ENCODE data around the gene KMT2B. TPM values are rescaled to one million over a fixed set of nuclear protein-coding genes. Genes with fewer than 3 reads are reported as not detected.
A peak's percentile ranks its signal among the peaks of the same experiment; 100 is the strongest.

Gene KMT2B
- total RNA-seq, 2 donors from 2014 or later = 67.4 to 117 TPM

DNA sequence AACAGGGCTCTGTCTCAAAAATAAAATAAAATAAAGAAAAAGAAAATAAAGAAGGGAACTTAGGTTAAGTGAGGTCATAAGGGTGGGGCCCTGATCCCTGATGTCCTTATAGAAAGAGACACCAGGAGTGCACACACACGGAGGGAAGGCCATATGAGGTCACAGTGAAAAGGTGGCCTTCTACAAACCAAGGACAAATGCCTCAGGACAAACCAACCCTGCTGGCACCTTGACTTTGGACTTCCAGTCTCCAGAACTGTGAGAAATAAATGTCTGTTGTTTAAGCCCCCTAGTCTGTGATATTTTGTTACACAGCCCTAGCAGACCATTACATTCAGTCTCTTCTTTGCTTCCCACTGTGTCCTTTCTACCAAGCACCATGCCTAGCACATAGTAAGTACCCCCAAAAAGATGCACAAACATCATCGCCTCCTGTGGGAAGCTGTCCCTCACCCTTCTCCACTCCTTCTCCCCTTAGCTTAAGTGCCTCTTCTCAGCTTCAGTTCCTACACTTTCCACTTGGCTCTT, 21.8 kb upstream of the KMT2B start:
- H3K9me3 Mint-ChIP-seq = no peaks in the 10 kb centered on the region
- H3K4me3 Mint-ChIP-seq = no peak overlapping the region
- no peaks in the 10 kb centered on the region for H3K36me3 Mint-ChIP-seq (ENCODE audit: low read depth)
- peaks cover 4% of the 10 kb centered on the region for H3K4me1 Mint-ChIP-seq
- no peaks in the 10 kb centered on the region for H3K27me3 Mint-ChIP-seq
- no peak for ATAC-seq (replicated peaks)
- no peak overlapping the region for H3K27ac Mint-ChIP-seq

DNA sequence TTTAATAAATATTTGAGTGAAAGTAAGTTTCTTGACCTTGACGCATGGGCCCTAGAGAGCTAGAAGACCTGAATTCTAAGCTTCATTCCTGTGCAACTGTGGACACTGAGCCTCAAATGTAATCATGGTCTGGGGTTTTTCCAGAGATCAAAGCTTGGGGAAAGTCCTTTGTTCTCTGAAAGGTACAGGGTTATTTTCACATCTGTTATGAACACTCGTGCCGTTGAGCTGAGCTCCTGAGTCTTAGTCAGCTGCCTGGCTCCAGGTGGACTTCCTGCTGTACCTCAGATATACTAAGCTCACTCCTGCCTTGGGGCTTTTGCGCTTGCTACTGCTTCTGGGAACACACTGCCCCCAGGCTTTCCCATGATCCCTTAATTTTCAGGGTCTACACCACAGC, 21.0 kb upstream of the KMT2B start:
- peak; percentile 62 for ATAC-seq (replicated peaks)
- H3K27me3 Mint-ChIP-seq = no peaks in the 10 kb centered on the region
- no peak overlapping the region for H3K27ac Mint-ChIP-seq
- H3K4me3 Mint-ChIP-seq = peak overlapping the region; percentile 12
- no peaks in the 10 kb centered on the region for H3K36me3 Mint-ChIP-seq (ENCODE audit: low read depth)
- H3K4me1 Mint-ChIP-seq = peaks cover 4% of the 10 kb centered on the region
- no peaks in the 10 kb centered on the region for H3K9me3 Mint-ChIP-seq

DNA sequence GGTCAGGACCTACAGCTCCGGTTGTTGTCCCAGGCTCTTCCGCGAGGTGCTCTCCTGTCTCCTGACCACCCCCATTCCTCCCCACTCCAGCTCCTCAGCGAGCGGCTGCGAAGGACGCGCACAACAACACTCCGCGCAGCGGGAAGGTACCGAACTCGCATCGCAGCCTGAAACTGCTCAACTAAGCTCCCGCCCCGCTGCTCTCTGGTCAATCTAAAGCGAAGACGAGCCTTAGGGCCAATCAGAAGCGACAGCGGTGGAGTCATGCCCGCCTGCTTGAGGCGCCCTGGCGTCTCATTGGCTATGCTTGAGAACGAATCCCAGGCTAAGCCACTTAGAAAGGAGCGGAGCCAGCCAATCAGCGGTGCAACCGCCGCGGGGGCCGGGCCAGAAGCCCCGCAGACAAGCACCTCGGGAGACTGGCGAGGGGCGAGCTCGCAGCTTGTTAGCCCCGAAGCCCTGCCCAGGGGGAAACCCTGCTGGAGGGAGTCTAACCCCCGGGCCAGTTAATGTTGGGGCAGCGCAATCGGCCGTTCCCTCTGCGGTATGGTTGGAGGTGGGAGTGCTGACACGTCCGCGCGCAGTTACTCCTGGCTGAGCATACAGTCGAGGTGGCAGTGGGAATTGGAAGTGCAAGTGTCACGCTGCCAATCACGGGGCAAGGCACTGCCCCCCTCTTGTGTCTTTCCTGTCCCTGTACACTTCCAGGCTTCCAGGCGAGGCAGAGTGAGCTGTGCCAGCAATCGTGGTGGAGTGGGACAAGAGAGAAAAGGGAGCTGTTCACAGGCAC, 15.4 kb upstream of the KMT2B start:
- H3K27ac Mint-ChIP-seq = peak overlapping the region; percentile 93
- H3K36me3 Mint-ChIP-seq (ENCODE audit: low read depth) = peaks cover 5% of the 10 kb centered on the region
- no peaks in the 10 kb centered on the region for H3K27me3 Mint-ChIP-seq
- H3K4me3 Mint-ChIP-seq = peak overlapping the region; percentile 91
- H3K4me1 Mint-ChIP-seq = peaks cover 5% of the 10 kb centered on the region
- ATAC-seq (replicated peaks) = peak; percentile 99
- no peaks in the 10 kb centered on the region for H3K9me3 Mint-ChIP-seq

DNA sequence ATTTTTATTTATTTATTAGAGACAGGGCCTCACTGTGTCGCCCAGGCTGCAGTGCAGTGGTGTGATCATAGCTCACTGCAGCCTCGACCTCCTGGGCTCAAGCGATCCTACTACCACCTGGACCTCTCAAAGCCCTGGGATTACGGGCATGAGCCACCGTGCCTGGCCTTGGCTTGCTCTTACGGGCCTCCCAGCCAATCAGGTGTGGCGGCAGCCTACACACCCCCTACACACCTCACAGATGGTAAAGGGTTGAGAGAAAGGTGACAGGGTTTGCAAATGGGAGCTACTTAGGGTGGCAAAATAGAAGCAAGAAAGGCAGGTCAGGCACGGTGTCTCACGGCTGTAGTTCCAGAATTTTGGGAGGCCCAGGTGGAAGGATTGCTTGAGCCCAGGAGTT, 14.5 kb upstream of the KMT2B start:
- Mint-ChIP-seq H3K4me3 (no peak overlapping the region), H3K36me3 (ENCODE audit: low read depth) (peaks cover 5% of the 10 kb centered on the region), H3K27ac (no peak overlapping the region), H3K27me3 (no peaks in the 10 kb centered on the region), H3K9me3 (no peaks in the 10 kb centered on the region), H3K4me1 (peaks cover 5% of the 10 kb centered on the region)
- no peak for ATAC-seq (replicated peaks)

DNA sequence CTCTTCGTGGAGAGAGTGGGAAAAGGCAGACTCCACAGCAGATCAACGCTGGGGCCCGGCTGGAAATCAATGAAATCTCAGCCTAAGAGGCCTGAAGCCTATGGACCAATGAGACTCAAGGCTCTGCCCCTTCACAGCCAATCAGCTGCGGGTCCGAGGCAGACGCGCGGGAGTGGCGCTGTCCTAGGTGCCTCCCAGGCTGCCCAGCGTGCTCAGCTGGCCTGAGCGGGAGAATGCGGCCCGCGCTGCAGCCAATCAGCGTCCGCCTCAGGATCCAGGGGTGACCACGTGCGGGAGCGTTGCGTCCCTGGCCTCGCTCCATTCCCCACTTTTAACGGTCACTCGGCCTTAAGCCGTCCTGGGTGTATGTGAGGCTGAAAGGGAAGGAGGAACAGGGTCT, 13.6 kb upstream of the KMT2B start, which contains the start of gene ZBTB32:
ZBTB32 (plus strand) TSS at position 341 of the 400 bp plus-strand sequence. CDS start 10,069 bp downstream, outside the sequence.
- Mint-ChIP-seq H3K4me1 (peaks cover 5% of the 10 kb centered on the region), H3K9me3 (no peaks in the 10 kb centered on the region), H3K27ac (no peak within 1 kb of the TSS), H3K36me3 (ENCODE audit: low read depth) (peaks cover 5% of the 10 kb centered on the region), H3K27me3 (no peaks in the 10 kb centered on the region), H3K4me3 (no peak within 1 kb of the TSS)
- ATAC-seq (replicated peaks) = no peak

DNA sequence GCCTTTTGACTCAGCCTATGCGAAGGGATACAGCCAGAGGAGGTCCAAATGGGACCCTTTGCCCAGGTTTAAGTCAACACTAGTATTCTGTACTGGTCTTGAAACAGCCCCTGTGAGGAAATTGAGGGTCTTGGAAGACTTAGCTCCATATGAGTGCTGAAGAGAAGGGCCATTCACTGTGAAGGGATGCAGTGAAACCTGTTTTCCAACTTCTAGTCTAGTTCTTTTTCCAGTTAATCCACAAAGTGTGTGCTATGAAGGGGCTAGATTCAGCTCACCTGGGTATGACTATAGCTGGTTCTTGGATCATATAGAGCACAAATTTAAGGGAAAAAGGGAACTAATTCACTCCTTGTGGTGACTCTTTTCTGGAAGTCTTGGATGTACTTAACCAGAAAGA, 9.4 kb upstream of the KMT2B start:
- peaks cover 8% of the 10 kb centered on the region for H3K4me1 Mint-ChIP-seq
- H3K27me3 Mint-ChIP-seq = no peaks in the 10 kb centered on the region
- H3K9me3 Mint-ChIP-seq = no peaks in the 10 kb centered on the region
- H3K36me3 Mint-ChIP-seq (ENCODE audit: low read depth) = peaks cover 24% of the 10 kb centered on the region
- no peak overlapping the region for H3K27ac Mint-ChIP-seq
- no peak for ATAC-seq (replicated peaks)
- H3K4me3 Mint-ChIP-seq = no peak overlapping the region

DNA sequence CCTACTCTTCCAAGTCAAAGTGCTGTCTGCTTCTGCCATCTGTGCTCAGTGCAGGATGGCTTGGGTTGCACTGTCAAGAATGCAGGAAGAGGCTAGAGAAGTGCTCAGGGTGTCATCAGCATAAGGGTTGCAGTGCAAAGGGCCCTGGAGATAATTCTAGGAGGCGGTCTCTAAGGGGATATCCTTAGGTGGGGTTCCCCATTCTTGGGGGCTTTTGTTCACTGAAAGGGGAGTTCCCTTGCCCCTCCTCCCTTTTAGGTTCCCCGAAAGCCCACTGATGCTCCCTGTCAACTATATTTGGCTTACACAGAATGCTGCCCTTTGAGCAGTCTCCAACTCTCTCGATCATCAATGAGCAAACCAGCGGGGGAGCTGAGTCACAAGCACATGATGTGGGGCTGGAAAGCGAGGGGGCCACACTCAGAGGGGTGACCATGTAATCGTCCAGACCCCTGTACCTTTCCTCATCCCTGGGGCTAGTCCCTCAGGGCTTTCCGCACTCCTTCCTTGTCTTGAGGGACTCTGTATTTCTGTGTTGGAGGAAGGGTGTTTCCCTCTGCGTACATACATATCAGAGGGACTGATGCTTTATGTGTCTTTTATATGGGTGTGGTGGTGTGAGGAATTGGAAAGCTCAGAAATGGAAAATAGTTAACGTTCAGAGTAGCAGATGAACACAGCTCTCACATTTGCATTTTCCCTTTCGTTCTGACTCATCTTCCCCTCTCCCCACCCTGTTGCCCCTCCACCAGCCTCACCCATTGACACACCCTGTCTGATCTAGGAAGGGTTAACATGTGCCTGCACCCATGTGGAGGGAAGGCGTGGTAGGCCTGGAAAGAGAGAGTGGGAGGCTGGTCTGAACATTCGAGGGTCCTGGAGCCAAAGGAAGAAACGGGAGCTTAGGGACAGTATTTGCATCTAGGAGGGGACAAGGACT, 6.7 kb upstream of the KMT2B start:
- Mint-ChIP-seq H3K4me3 (peak overlapping the region; percentile 96), H3K4me1 (peaks cover 8% of the 10 kb centered on the region)
- ATAC-seq (replicated peaks) = peak; percentile 52

DNA sequence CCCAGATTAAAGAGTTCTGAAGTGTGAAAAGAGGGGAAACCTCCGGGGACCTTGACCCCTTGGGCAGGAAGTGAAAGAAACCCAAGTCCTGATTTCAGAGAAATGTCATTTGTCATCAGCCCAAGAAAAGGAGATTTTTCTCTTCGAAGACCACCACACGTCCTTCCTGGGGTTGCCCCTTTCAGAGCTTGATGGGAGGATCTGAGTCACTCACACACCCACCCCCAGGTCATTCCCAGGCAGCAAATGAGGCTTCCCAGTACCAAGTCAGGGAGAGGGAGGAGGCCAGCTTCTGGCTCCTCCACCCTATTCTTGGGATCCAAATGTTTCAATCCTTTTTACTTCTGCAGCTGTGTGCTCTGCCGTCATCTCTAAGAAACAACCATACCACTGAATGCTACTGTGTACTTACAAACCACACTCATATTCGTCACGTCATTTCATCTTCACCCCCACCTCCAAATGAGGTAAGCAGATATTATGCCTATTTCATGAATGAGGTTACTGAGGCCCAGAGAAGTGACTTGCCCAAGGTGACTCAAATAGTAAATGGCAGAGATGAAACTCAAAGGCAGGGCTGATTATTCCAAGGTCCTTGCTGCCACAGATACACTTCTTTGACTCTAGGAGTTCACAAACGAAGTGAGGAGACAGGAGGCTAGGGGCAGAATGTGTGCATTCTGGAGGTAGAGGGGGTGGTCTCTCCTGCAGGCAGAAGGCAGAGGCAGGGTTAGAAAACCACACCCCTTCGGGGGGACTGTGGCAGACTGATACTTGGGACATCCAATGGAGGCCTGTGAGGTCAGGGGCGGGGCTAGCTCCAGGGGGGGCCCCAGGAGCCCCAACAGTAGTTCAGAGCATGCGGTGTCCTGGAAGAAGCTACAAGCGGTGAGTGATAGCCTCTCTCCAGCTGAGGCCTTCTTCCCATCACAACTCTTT, 5.0 kb upstream of the KMT2B start:
- Mint-ChIP-seq H3K4me3 (peak overlapping the region; percentile 96), H3K4me1 (peaks cover 8% of the 10 kb centered on the region), H3K27me3 (no peaks in the 10 kb centered on the region), H3K27ac (peak overlapping the region; percentile 98), H3K36me3 (ENCODE audit: low read depth) (peaks cover 66% of the 10 kb centered on the region), H3K9me3 (no peaks in the 10 kb centered on the region)
- peak; percentile 55 for ATAC-seq (replicated peaks)

More for the DNA sequence above, 6.7 kb upstream of the KMT2B start:
- H3K36me3 Mint-ChIP-seq (ENCODE audit: low read depth) = peaks cover 51% of the 10 kb centered on the region
- H3K9me3 Mint-ChIP-seq = no peaks in the 10 kb centered on the region
- no peaks in the 10 kb centered on the region for H3K27me3 Mint-ChIP-seq
- H3K27ac Mint-ChIP-seq = peak overlapping the region; percentile 98

DNA sequence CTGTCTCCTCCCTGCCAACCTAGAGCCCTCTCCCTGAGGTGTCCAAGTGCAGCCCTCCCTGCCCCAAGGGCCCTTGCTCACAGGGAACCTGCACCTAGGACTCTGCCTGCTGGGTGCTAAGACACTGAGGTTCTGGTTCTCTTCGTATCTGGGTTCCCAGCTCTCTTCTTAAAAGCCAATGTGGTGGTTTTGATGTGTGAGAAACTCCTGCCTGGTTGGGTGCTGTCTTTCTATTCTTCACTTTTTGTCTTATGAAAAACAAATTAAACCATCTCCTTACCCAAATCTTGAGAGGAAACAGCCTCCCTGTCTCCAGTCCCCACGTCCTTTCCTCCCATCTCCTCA, 4.3 kb upstream of the KMT2B start:
- ATAC-seq (replicated peaks) = no peak
- Mint-ChIP-seq H3K9me3 (no peaks in the 10 kb centered on the region), H3K4me1 (peaks cover 8% of the 10 kb centered on the region), H3K27me3 (no peaks in the 10 kb centered on the region), H3K36me3 (ENCODE audit: low read depth) (peaks cover 68% of the 10 kb centered on the region), H3K4me3 (peak overlapping the region; percentile 96), H3K27ac (peak overlapping the region; percentile 98)

DNA sequence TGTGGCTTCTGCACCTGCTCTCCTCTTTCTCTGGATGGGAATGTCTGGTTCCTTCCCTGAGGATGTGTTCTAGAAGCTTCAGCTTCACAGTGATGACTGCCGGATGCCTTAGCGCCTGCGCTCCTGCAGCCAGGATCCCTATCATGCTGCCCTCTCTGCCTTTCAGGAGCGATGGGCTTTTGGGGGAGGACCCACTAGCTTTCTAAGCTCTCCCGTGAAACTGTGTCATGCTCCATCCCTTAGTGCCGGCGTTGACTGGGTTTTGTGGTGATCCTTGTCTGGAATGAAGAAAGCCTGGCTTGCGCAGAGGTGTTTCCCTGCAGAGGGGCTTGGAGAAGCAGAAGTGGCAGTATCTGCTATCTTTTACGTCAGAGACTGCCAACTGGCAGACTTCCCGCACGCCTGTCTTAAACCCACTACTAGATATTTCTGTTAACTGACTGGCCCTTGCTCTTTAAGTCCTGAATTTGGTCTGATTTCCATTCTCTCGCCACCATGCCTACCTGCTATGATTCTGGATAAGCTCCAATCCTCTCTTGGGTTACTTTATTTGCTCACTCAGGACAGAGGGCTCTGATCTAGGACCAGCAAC, 3.8 kb upstream of the KMT2B start:
- Mint-ChIP-seq H3K27me3 (no peaks in the 10 kb centered on the region), H3K4me3 (peak overlapping the region; percentile 96), H3K36me3 (ENCODE audit: low read depth) (peaks cover 73% of the 10 kb centered on the region), H3K9me3 (no peaks in the 10 kb centered on the region), H3K27ac (peak overlapping the region; percentile 98), H3K4me1 (peaks cover 8% of the 10 kb centered on the region)
- no peak for ATAC-seq (replicated peaks)

DNA sequence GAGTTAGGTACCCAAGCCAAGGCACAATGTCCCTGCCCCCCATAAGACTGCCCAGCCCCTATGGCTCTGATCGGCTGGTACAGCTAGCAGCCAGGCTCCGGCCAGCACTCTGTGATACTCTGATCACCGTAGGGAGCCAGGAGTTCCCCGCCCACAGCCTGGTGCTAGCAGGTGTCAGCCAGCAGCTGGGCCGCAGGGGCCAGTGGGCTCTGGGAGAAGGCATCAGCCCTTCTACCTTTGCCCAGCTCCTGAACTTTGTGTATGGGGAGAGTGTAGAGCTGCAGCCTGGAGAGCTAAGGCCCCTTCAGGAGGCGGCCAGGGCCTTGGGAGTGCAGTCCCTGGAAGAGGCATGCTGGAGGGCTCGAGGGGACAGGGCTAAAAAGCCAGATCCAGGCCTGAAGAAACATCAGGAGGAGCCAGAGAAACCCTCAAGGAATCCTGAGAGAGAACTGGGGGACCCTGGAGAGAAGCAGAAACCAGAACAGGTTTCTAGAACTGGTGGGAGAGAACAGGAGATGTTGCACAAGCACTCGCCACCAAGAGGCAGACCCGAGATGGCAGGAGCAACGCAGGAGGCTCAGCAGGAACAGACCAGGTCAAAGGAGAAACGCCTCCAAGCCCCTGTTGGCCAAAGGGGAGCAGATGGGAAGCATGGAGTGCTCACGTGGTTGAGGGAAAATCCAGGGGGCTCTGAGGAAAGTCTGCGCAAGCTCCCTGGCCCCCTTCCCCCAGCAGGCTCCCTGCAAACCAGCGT, 3.0 kb upstream of the KMT2B start:
- Mint-ChIP-seq H3K27me3 (no peaks in the 10 kb centered on the region), H3K4me1 (peaks cover 8% of the 10 kb centered on the region), H3K36me3 (ENCODE audit: low read depth) (peaks cover 81% of the 10 kb centered on the region), H3K27ac (peak overlapping the region; percentile 98), H3K4me3 (peak overlapping the region; percentile 96), H3K9me3 (no peaks in the 10 kb centered on the region)
- no peak for ATAC-seq (replicated peaks)

DNA sequence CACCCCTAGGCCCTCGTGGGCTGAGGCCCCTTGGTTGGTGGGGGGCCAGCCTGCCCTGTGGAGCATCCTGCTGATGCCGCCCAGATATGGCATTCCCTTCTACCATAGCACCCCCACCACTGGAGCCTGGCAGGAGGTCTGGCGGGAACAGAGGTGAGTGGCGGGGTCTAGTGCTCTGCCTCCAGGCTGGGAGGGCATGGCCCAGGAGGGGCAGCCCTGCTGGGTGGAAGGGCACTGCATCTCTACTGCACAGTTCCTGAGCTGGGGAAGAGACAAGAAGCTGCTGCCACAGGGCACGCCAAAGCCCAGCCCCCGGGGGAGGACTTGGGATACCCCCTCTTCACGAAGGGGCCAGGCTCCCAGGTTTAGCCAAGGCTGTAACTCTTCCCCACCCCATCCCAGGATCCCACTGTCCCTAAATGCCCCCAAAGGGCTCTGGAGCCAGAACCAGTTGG, 2.4 kb upstream of the KMT2B start:
- peaks cover 8% of the 10 kb centered on the region for H3K4me1 Mint-ChIP-seq
- H3K36me3 Mint-ChIP-seq (ENCODE audit: low read depth) = peaks cover 87% of the 10 kb centered on the region
- H3K9me3 Mint-ChIP-seq = no peaks in the 10 kb centered on the region
- H3K4me3 Mint-ChIP-seq = peak overlapping the region; percentile 96
- peak overlapping the region; percentile 98 for H3K27ac Mint-ChIP-seq
- H3K27me3 Mint-ChIP-seq = no peaks in the 10 kb centered on the region
- no peak for ATAC-seq (replicated peaks)
